HG02943 (cell line): Measurements from ENCODE around the gene KAT6B.

Experiments
- ATAC-seq: cut with Tn5 transposase; IDR thresholded peaks from one replicate; pipeline ENCODE4 v1.9.1; 2021; ENCODE audit warnings: mild to moderate bottlenecking, low read depth, moderate library complexity; ENCODE audit not compliant: unreplicated experiment

Gene KAT6B

DNA sequence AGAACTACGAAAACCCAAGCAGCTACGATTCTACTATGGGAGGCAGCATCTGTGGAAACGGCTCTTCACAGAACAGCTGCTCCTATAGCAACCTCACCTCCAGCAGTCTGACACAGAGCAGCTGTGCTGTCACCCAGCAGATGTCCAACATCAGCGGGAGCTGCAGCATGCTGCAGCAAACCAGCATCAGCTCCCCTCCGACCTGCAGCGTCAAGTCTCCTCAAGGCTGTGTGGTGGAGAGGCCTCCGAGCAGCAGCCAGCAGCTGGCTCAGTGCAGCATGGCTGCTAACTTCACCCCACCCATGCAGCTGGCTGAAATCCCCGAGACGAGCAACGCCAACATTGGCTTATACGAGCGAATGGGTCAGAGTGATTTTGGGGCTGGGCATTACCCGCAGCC lies 203.5 kb downstream of the KAT6B start:
- no peak for ATAC-seq

DNA sequence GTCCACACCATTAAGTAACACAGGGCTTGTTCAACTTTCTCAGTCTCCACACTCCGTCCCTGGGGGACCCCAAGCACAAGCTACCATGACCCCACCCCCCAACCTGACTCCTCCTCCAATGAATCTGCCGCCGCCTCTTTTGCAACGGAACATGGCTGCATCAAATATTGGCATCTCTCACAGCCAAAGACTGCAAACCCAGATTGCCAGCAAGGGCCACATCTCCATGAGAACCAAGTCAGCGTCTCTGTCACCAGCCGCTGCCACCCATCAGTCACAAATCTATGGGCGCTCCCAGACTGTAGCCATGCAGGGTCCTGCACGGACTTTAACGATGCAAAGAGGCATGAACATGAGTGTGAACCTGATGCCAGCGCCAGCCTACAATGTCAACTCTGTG lies 204.0 kb downstream of the KAT6B start:
- no peak for ATAC-seq

- ATAC-seq, result no peak
These were observed 205.7 kb downstream of the KAT6B start for GRCh38 chr10:75032119-75032518.

DNA sequence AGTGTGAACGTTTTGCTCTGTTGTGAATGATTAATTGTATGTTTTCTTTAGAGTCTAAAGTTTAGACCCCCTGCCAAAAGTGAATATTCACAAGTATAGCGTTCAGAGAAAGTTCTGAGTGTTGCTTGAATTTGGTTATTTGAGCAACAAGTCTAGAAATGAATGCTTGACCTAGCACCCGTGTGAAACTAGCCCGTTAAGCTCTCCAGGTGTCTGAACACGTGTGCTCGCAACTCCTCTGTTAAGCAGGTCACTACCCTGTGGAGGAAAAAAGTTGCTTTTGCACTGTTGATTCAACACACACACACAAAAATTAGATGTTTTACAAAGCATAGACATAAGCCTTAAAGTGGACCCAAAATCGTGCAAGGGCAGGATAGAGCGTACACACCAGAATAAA lies 206.4 kb downstream of the KAT6B start:
- ATAC-seq, result no peak

- ATAC-seq, result no peak
These were observed 207.2 kb downstream of the KAT6B start for GRCh38 chr10:75033399-75034130.

DNA sequence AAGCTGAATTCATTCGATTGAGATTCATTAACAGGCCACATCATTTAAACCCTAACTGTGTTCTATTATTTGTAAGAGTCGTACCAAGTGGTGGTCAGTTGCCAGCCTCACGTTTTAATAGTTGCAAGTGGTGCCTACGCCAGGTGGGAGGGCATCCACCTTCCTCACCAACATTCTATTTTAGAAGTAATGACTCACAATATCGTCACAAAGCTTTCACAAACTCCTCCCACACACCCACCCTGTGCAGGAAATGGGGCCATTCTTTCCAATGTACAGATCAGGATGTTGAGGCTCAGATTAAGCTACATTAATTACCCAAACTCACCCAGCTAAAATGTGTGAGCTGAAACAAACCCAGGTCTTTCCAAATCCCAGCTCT lies 207.7 kb downstream of the KAT6B start:
- no peak for ATAC-seq

DNA sequence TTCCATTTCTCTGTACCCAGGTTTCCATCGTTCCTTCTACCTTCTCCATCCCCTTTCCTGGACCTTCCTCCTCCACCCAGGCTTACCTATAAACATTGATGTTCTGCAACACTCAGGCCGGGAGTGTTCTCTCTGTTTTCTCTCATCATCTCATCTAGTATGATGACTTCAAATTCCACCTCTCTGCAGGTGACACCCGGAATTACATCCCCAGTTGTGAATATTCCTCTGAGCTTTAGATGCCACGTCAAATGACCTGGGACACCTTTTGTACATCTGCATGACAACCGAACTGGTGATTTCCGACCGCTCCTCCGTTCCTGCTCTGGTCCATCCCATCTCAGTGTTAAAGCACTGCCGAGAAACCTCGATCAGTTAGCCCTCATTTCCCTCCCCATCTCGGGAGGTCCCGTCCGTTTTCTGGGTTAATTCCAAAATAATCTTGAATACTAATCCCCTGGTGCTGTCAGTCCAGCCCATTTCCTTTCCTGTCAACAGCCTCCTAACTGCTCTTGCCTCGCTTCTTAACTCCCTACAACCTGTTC lies 208.4 kb downstream of the KAT6B start:
- ATAC-seq, result no peak

DNA sequence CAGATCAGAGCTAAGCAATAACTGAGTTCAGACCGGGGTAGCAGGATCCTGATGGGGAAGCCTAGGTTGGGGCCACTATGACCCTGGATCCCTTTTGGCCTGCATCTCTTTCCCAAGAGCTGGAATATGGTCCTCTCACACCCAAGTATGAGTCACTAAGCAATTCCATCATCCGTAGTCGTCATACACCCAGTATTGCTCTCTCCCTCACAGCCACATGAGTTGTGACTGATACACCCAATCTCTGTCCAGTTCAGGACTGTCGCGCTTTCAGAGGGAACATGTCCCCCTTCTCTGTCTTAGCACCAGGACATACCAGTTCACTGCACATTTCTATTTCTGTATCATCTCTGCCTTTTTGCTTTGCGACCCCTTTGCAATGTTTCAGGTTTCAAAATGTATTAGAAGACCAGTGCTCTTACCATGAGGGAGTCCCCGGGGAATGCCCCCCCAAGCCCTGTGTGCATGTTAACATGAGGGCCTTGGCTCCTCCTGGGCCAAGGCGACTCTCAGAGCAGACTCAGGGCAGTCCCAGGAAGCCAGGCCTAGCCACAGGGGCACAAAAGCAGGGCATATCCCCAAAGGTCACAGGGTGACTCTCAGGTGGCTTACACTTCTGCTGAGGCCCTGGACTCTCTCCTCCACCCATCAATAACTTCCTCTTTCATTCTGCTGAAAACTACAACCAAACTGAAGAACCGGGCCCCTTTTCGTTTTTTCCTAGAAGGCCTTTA lies 209.7 kb downstream of the KAT6B start:
- ATAC-seq, result no peak

- no peak for ATAC-seq
These were observed 211.1 kb downstream of the KAT6B start for GRCh38 chr10:75037171-75038153.

GRCh38 chr10:75038335-75038734 lies 211.9 kb downstream of the KAT6B start:
- no peak for ATAC-seq

DNA sequence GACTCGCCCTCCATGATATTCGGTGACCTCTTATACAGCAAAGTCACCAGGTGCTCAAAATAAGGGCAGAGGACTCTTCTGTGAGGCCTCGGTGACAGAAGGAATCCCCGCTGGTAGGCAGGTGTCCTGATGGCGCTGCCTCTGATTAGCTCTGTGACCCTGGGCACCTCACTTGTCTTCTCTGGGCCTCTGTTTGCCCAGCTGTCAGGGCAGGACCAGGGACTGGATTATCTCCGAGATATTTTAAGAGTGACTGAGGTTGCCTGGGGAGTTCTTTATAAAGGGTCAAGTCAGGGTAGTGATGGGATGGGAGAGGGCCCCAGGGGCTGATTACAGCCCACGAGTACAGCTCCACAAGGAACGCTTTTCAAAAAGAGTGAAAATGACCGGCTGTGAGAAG lies 214.2 kb downstream of the KAT6B start:
- ATAC-seq, result no peak

- no peak for ATAC-seq
These were observed 216.0 kb downstream of the KAT6B start for GRCh38 chr10:75042292-75042974.

DNA sequence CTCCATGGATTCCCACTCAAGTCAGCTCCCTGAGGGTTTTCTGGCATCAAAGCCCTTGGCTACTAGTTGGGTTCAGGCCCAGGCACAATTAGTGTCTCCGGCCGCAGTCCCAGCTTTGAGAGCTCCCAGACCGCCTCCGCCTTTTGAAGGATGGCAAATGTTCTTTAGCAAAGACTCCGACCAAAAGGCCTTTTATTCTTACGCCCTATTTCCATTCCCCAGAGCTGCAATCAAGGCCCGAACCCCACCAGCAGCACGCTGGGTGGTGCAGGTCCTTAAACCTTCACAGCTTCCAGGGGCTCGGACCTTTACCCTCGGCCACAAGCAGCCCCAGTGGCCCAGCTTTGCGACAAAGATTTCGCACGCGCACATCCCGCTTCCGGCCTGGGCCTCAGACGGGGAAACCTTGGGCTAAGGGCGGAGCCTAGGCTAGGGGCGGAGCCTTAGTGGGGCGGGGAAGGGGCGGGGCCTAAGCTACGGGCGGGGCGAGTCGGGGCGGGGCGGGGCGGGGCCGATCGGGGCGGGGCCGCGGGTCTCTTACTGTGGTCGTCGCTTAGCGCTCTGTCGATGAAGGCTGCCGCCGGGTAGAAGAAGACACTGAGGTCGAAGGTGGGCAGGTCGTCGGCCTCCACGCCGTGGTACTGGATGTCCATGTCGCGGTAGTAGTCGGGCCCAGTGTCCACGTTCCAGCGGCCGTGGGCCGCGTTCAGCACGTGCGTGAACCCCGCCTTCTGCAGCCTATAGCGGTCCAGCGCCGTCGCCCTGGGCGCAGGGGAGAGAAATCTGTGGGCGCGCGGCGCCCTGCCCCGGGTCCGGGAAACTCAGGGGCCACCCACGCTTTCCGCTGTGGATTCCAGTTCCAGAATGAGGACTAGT lies 217.1 kb downstream of the KAT6B start:
- no peak for ATAC-seq

DNA sequence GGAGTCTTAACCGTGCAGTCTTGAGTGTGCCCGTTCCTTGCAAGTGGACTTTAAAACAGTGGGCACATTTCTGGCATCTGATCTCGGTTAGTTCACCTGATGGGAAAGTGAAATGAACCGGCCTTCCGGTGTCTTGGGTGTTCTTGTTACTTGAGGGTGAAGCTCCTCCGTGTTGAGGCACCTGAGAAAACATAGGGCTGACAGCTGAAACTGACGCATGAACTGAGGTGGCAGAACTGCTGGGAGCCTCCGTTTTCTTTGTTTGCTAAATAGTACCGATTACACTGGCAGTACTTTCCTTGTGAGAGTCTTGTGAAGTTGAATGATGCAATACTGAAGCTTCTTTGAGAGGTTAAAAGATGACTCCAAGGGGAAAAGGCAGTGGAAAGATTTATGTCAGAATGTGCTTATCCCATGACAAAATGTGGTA lies 222.3 kb downstream of the KAT6B start:
- no peak for ATAC-seq

DNA sequence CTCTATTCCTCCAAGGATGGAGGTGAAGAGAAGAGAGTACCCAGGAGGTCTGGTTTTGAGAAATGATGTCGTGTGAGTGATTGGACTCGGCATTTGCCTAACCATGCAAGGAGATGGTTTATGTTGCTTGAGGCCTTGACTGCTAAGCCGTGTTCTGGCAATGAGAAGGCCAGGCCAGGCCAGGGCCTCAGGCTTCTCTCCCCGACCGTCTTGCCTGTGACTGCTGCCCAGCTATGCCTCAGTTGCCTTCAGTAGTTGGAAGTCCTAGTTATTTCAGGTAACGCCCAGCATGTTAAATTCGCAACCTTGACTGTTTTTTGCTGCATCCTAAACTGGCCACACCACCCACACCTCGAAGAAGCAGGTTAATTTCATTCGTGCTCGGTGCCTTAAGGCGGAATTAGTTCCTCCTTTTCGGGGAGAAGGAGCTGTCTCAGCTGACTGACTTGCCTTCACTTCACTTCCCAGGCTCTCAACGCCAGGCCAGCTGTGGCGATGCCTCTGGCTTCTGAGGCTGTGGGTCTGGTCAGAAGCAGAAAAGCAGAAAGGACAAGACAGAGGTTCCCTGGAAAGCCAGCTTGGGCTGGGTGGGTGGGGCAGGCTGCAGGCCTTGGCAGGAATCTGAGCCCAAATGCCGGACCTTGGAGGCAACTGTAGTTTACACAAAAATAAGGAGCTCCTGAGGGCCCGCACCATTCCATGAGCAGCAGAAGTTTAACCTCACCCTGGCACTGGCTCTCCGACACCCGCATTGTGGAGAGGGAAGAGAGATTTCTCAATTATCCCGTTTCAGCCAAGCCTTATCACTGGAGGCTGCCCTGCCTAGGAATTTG lies 223.1 kb downstream of the KAT6B start:
- no peak for ATAC-seq

GRCh38 chr10:75050149-75050919 lies 223.9 kb downstream of the KAT6B start:
- no peak for ATAC-seq

DNA sequence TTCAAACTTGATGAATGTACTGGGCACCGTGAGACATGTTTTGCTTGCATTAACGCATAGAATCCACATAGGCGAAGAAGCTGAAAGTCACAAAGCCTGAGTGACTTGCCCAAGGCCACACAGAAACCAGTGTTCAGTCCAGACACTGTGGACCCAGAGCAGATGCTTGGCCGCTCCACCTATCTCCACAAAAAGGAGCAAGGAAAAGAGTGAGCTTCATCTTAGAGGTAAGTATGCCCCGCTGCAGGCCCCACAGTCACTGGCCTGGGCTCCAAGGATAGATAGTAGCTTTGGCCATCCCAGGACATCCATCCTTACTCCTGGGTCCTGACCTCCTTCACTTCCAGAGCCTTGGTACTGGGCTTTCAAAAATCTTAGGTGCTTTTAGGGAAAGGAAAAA lies 224.9 kb downstream of the KAT6B start:
- ATAC-seq, result no peak
